SK-N-MC (cell line): ENCODE data around the gene MORF4L1.

Source experiments
- EZH2 ChIP-seq: fragments of 200-600 bp; sonication (generic); IDR thresholded peaks from one replicate; pipeline ENCODE4 v1.6.1; 2017; ENCODE audit warnings: antibody characterized with exemption
- FOXP2 ChIP-seq: optimal IDR thresholded peaks from 2 replicates; pipeline ENCODE3; 2011; ENCODE audit warnings: mild to moderate bottlenecking, moderate library complexity; ENCODE audit not compliant: insufficient read depth; ENCODE audit errors: extremely low read length, control extremely low read depth
- POLR2AphosphoS5 ChIP-seq: IDR thresholded peaks from 2 replicates; pipeline ENCODE4 v1.6.1; 2012; ENCODE audit warnings: mild to moderate bottlenecking, low read depth, low read length, borderline replicate concordance

DNA sequence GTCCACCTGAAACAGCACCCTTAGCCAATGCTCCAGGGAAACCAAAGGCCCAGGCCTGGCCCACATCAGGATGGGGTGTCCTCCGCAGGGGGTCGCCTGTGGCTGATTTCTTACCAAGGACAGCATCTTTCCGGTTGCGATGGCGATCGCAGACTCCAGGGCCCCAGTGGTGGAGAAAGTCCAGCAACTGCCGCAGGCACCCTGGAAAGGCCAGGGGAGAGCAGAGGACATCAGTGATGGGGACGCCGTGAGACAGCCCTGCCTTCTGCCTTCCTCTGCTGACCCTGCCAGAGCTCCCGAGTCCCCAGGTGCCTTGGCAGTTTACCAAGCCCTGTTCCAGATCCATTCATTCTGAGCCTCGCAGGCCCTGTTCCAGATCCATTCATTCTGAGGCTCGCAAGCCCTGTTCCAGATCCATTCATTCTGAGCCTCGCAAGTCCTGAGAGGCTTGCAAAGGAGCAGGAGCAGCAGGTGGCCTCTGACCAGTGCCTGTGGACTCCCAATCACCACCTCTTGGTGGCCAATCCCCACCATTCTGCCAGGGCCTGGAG, 59.6 kb downstream of the MORF4L1 start:
- TF ChIP-seq EZH2 = no peak
- TF ChIP-seq POLR2AphosphoS5 = no peak
- no peak for TF ChIP-seq FOXP2
